ENCODE data around the gene RFNG. TPM values are rescaled to one million over a fixed set of nuclear protein-coding genes. Genes with fewer than 3 reads are reported as not detected.

The RFNG gene
- total RNA-seq, 1 donor from 2014 or later, result 19.3 TPM

- no peak for DNase-seq
Measured at GRCh38 chr17:82025401-82026107, 26.1 kb downstream of the RFNG start.

GRCh38 chr17:82024859-82025258 lies 26.8 kb downstream of the RFNG start:
- no peak for DNase-seq

- DNase-seq, result no peak
Measured at GRCh38 chr17:82023447-82024241, 28.0 kb downstream of the RFNG start.

- DNase-seq, result peak; percentile 99
Measured at GRCh38 chr17:82022981-82023446, 28.6 kb downstream of the RFNG start, which contains the start of gene LRRC45. TSS of gene LRRC45 (plus strand) at chr17:82023305. CDS start at chr17:82023644, 339 bp downstream.

GRCh38 chr17:82022310-82022980 lies 29.2 kb downstream of the RFNG start, which contains the start of gene CENPX:
TSS of gene CENPX (minus strand) at chr17:82022878. CDS start at chr17:82022861, 17 bp downstream.
- DNase-seq, result no peak

DNA sequence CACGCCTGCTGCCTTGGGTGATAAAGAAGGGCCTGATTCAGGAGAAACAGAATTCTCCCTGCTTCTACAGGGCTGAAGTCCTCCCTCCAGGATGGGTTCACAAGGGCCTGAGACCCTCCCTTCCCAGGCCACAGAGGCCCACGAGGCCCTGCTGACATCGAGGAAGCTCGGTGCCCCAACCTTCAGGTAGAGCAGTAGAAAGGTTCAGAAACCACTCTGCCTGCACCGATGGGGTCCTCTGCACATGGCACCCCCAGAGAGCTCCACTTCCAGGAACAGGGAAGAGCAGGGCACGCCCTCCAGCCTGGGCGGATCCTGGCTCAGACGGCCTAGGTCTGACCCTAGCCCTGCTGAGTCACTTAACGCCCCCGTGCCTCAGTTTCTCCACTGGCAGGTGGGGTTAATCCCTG lies 29.7 kb downstream of the RFNG start:
- no peak for DNase-seq

GRCh38 chr17:82021107-82021899 lies 30.3 kb downstream of the RFNG start:
- DNase-seq, result no peak

DNA sequence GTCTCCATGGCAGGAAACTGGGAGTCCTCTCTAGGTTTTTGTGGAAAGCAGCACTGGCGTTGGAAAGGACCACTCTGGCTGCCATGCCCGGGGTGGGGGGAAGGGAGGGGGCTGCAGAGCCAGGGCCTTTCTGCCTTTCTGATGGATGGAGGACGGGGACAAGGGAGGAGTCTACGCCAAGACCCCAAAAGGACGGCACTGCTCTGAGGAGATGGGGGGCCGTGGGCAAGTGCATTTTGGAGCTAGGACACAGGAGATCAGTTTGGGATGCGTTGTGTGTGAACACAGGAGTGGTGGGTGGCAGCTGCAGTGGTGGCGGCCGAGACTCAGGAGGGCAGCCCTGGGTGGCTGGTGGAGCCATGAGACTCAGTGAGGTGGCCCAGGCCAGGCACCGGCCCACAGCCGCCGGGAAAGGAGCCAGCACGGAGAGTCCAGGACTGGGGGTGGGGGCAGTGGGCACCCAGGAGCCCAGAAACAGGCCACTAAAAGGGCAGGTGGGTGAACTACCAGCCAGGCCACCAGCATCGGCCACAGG lies 31.0 kb downstream of the RFNG start:
- DNase-seq, result no peak

DNA sequence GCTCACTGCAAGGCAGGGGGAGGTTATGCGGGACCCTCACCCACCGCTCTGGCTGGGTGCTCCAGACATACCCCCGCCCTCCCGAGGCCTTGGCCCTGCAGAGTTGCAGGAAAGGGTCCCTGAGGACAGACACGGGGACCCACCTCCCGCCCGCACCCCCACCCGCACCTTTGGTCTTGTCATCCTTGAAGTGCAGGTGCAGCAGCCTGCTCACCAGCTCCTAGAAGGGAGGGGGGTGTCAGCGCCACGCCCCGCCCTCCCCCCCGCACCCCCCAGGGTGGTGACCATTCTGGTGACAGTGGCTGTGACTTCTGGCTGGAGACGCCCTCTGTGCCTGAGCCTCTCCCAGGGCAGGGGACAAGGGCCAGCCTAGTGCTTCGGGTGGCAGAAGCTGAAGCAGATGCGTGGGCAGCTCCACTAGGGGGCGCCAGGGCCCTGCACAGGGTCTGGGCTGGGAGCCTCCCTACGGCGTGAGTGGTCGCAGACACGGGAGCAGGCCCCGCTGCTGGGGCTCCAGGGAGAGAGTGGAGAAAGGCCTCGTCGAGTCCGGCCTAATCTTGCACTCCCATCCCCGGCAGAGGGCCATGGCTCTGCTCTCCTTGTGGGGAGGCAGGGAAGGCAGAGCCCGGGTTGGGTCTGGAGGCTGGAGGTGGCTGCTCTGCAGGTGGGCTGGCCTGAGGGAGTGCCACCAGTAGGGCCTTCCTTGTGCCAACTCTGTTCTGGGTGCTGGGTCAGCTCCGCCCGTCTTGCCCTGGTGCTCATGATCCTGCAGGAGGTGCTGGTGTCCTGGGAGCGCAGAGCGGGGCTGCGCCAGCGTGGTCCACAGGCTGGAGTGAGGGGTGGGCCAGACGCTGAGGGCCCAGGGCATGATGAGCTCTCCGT lies 31.7 kb downstream of the RFNG start:
- DNase-seq, result no peak

GRCh38 chr17:82018989-82019689 lies 32.5 kb downstream of the RFNG start:
- no peak for DNase-seq

DNA sequence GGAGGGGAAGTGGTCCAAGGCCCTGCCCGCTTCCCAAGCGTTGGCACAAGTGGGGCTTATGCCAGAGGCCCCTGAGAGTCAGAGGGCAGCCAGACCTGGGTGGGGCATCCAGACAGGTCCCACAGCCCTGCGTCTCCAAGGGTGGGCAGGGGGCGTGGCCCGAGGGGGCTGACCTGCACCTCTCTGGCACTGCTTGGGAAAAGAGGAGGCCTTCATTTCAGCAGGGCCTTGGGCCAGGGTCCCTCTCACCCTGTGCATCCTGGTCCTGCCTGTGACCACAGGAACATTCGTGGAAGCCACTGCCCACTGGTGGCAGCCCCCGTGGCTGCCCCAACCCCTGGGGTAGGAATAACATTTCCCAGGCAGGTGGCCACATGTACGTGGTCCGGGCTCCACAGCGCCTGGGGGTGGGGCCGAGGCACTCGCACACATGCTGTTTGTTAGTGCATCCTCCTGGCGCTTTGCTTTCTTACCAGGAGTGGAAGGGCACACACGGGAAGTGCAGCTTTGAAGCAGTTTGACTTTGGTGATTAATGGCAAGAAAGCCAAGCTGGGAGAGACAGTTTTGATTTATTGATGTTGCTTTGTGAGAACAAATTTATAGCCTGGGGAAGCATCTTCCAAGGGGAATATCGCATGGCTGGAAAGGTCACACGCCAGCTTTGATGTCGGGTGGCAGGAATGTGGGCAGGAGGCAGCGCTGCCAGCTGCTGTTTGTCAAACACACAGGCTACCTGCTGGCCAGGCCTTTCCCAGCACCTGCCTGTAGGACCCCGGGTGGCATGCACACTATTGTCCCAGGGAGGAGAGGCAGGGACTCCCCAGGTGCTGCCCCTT lies 33.2 kb downstream of the RFNG start:
- DNase-seq, result no peak

GRCh38 chr17:82017612-82018151 lies 33.9 kb downstream of the RFNG start:
- DNase-seq, result no peak

- no peak for DNase-seq
Measured at GRCh38 chr17:82016875-82017459, 34.6 kb downstream of the RFNG start.

DNA sequence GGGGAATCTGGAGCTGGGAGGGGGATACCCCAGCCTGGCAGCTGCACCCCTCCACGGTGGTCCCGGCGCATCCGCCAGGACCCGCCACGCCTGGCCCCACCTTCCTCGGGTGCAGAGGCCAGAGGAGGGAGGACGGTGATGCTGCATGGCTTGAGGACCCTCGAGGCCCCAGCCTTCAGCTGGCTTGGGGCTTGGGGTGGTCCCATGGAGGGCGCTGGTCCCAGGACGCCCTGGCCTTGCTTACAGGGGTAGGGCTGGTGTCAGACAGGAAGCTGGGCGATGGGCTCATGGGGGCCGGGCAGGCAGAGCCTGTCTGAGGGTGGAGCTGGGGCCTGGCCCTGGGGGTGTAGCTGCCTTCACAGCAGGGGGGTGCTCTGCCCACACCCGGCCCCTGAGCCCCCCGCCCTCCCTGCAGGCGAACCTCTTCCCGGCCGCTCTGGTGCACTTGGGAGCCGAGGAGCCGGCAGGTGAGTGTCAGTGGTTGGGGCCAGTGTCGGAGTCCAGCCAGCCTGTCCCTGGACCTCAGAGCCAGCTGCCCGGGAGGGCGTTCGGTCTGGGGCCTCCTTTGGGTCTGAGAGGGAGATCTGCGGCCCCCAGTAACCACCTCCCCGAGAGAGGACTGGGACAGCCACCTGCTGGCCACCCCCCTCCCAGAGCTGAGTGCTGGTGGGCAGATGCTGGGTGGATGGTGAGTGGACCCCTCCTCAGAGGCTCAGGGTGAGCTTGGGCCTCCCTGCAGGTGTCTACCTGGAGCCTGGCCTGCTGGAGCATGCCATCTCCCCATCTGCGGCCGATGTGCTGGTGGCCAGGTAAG lies 35.3 kb downstream of the RFNG start:
- no peak for DNase-seq

- no peak for DNase-seq
Measured at GRCh38 chr17:82015311-82015971, 36.2 kb downstream of the RFNG start.

DNA sequence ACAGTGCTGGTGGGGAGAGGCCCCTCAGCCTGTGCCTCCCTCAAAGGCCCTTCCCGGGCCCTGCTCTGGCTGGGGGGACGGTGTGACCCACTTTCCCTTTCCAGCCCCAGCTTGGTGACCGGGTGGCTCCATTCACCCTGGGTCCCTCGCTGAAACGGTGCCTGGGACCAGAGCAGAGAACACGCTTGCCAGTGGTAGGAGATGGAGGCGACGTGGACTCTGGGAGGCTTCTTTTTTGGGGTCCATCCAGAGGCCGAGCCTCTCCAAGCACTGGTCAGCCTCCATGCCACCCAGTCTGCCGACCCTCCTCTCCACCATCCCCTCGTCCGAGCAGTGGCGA lies 36.7 kb downstream of the RFNG start:
- DNase-seq, result no peak

- DNase-seq, result no peak
Measured at GRCh38 chr17:82014432-82014831, 37.2 kb downstream of the RFNG start.
